Measurements from ENCODE around the gene CYP3A4.
"Not testable (repeated sequence)": the region's sequence is repeated elsewhere in the genome, so short reads cannot be mapped to it uniquely, and the experiment has no call there.

DNA sequence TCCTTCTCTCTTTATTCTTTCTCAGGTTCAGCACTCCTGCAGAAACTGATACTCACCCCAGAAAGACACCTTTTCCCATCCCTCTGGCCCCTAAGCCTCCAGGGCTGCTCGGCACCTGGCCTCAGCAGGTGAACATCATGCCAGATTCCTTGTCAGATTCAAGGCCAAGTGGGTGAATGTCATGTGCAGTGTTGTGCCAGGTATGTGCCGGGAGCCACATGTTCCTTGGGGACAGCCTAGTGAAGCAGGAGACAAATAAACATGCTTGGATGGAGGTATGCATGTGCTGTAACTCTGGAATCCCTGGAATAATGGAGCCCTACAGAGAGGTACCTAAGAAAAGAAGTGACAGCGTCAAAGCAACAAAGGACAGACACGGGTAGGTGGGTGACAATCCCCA, 47.3 kb downstream of the CYP3A4 start:
- TF ChIP-seq, protein P1, sequence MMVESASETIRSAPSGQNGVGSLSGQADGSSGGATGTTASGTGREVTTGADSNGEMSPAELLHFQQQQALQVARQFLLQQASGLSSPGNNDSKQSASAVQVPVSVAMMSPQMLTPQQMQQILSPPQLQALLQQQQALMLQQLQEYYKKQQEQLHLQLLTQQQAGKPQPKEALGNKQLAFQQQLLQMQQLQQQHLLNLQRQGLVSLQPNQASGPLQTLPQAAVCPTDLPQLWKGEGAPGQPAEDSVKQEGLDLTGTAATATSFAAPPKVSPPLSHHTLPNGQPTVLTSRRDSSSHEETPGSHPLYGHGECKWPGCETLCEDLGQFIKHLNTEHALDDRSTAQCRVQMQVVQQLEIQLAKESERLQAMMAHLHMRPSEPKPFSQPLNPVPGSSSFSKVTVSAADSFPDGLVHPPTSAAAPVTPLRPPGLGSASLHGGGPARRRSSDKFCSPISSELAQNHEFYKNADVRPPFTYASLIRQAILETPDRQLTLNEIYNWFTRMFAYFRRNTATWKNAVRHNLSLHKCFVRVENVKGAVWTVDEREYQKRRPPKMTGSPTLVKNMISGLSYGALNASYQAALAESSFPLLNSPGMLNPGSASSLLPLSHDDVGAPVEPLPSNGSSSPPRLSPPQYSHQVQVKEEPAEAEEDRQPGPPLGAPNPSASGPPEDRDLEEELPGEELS (CRISPR knock-in tag; IDR thresholded peaks at IDR 0.05): not testable (repeated sequence)
- not testable (repeated sequence) for TF ChIP-seq CEBPB (IDR thresholded peaks at IDR 0.05; ENCODE audit: borderline replicate concordance, low read depth, low read length)

All from HepG2 (cell line).